A549 (cell line): Measurements from ENCODE around the gene SMOC1. TPM values are rescaled to one million over a fixed set of nuclear protein-coding genes. Genes with fewer than 3 reads are reported as not detected.

Experiments
- ATAC-seq, 2 experiments: fragments of 200-7000 bp in 1 of 2; fragments of >200 bp in 1 of 2; cut with Nextera tagmentation in 1 of 2; cut with Tn5 transposase in 1 of 2; 3 replicates each; pipeline versions ENCODE4 v1.8.0 to v1.9.1; 2018 to 2020; ENCODE audit warnings: mild to moderate bottlenecking in 1 of 2, moderate library complexity in 1 of 2
- CTCF ChIA-PET: fragments of 300-600 bp; sonication (Branson Sonifier 250); formaldehyde crosslinking; extraction: SDS; loops from one replicate; lab custom pipeline; 2021; ENCODE audit warnings: antibody characterized with exemption, inconsistent platforms; lab: Yijun Ruan, JAX
- POLR2A ChIA-PET: fragments of 350-600 bp; formaldehyde crosslinking; extraction: SDS; loops from one replicate; lab custom pipeline; 2021; ENCODE audit warnings: antibody characterized with exemption, inconsistent platforms; lab: Yijun Ruan, JAX
- DNase-seq, 2 experiments: peaks; one replicate each; pipeline versions ENCODE4 v3.0.0 to v3.0.0-alpha.2; 2011 to 2016; ENCODE audit warnings: low read depth in 1 of 2, low spot score in 1 of 2
- FAIRE-seq: peaks from 2 replicates; lab custom pipeline; 2011; peaks lifted over from hg19 to GRCh38; lab: Jason Lieb, UNC
- H3K27ac ChIP-seq, 2 experiments: fragments of >200 bp; sonication (Bioruptor Twin); formaldehyde crosslinking; 3 replicates each; pipeline ENCODE4 v1.5.1; 2016 to 2017
- H3K4me1 ChIP-seq: fragments of >200 bp; sonication (Bioruptor Twin); formaldehyde crosslinking; 3 replicates; pipeline ENCODE4 v1.6.1; 2016
- H3K4me2 ChIP-seq: fragments of >200 bp; sonication (Bioruptor Twin); formaldehyde crosslinking; 3 replicates; pipeline ENCODE4 v1.6.1; 2016
- H3K4me3 ChIP-seq: fragments of >200 bp; sonication (Bioruptor Twin); formaldehyde crosslinking; 3 replicates; pipeline ENCODE4 v1.5.1; 2016
- H3K9me3 ChIP-seq: fragments of >200 bp; sonication (Bioruptor Twin); formaldehyde crosslinking; 3 replicates; pipeline ENCODE4 v1.6.1; 2016
- ATOH8 ChIP-seq: fragments of 250-450 bp; sonication (Bioruptor Pico); IDR thresholded peaks from 2 replicates; pipeline ENCODE4 v1.5.0; 2020; ENCODE audit warnings: low read depth, mild to moderate bottlenecking, moderate library complexity
- CBX2 ChIP-seq: fragments of 200-600 bp; sonication (generic); IDR thresholded peaks from 2 replicates; pipeline ENCODE4 v1.6.1; 2016; ENCODE audit warnings: low read depth, mild to moderate bottlenecking, borderline replicate concordance
- CBX8 ChIP-seq: fragments of 200-600 bp; sonication (generic); IDR thresholded peaks from 2 replicates; pipeline ENCODE4 v1.6.1; 2016
- CTCF ChIP-seq: fragments of >200 bp; sonication (Bioruptor Twin); formaldehyde crosslinking; IDR thresholded peaks from 3 replicates; pipeline ENCODE4 v1.5.1; 2016
- EHF ChIP-seq: fragments of 250-450 bp; sonication (Bioruptor Pico); IDR thresholded peaks from 2 replicates; pipeline ENCODE4 v1.5.0; 2020; ENCODE audit warnings: mild to moderate bottlenecking
- ELK1 ChIP-seq: fragments of 150-350 bp; IDR thresholded peaks from 2 replicates; pipeline ENCODE4 v1.6.1; 2014; ENCODE audit warnings: low read depth, mild to moderate bottlenecking, low read length
- FOXS1 ChIP-seq: fragments of 250-450 bp; sonication (Bioruptor Pico); IDR thresholded peaks from 2 replicates; pipeline ENCODE4 v1.5.0; 2020; ENCODE audit warnings: mild to moderate bottlenecking, moderate library complexity
- HEYL ChIP-seq: fragments of 250-450 bp; sonication (Bioruptor Pico); IDR thresholded peaks from 2 replicates; pipeline ENCODE4 v1.8.0; 2021; ENCODE audit warnings: mild to moderate bottlenecking, moderate library complexity
- HOXA7 ChIP-seq: fragments of 250-450 bp; sonication (Bioruptor Pico); IDR thresholded peaks from 2 replicates; pipeline ENCODE4 v1.5.0; 2020; ENCODE audit warnings: mild to moderate bottlenecking, moderate library complexity
- JUN ChIP-seq, 2 experiments: fragments of >200 bp; sonication (Bioruptor Twin); formaldehyde crosslinking; IDR thresholded peaks; 2 replicates in 1 of 2; 3 replicates in 1 of 2; pipeline ENCODE4 v1.6.1; 2016 to 2017
- KDM1A ChIP-seq: fragments of 200-600 bp; sonication (generic); IDR thresholded peaks from 2 replicates; pipeline ENCODE4 v1.6.1; 2016; ENCODE audit warnings: low read depth, mild to moderate bottlenecking
- MAFK ChIP-seq: fragments of 450-650 bp; IDR thresholded peaks from 2 replicates; pipeline ENCODE4 v1.6.1; 2014; ENCODE audit not compliant: partially characterized antibody
- MAZ ChIP-seq: fragments of 150-350 bp; IDR thresholded peaks from 2 replicates; pipeline ENCODE4 v1.6.1; 2014; ENCODE audit warnings: antibody characterized with exemption, low read depth, low read length, borderline replicate concordance
- MYC ChIP-seq: IDR thresholded peaks from 2 replicates; pipeline ENCODE4 v1.6.1; 2012; ENCODE audit warnings: mild to moderate bottlenecking, inconsistent platforms, low read length, improper control_type of control experiment, borderline replicate concordance
- NFE2L2 ChIP-seq: fragments of 150-350 bp; conservative IDR thresholded peaks from 2 replicates; pipeline ENCODE4 v1.6.1; 2014; ENCODE audit warnings: low read length
- NPAS2 ChIP-seq: fragments of 250-450 bp; sonication (Bioruptor Pico); IDR thresholded peaks from 2 replicates; pipeline ENCODE4 v1.8.0; 2022; ENCODE audit warnings: mild to moderate bottlenecking, moderate library complexity, borderline replicate concordance
- NR3C1 ChIP-seq: fragments of >200 bp; sonication (Bioruptor Twin); formaldehyde crosslinking; IDR thresholded peaks from 3 replicates; pipeline ENCODE4 v1.6.1; 2017
- POLR2A ChIP-seq: IDR thresholded peaks from 2 replicates; pipeline ENCODE4 v1.6.1; 2012; ENCODE audit warnings: mild to moderate bottlenecking, low read length
- RARB ChIP-seq: fragments of 250-450 bp; sonication (Bioruptor Pico); IDR thresholded peaks from 2 replicates; pipeline ENCODE4 v1.8.0; 2021; ENCODE audit warnings: mild to moderate bottlenecking, moderate library complexity
- REST ChIP-seq: fragments of 200-600 bp; sonication (generic); IDR thresholded peaks from 2 replicates; pipeline ENCODE4 v1.6.1; 2016; ENCODE audit warnings: antibody characterized with exemption, mild to moderate bottlenecking, moderate library complexity
- TFCP2L1 ChIP-seq: fragments of 250-450 bp; sonication (Bioruptor Pico); IDR thresholded peaks from 2 replicates; pipeline ENCODE4 v1.5.0; 2021; ENCODE audit warnings: mild to moderate bottlenecking
- ZNF302 ChIP-seq: fragments of 250-450 bp; sonication (Bioruptor Pico); IDR thresholded peaks from 2 replicates; pipeline ENCODE4 v1.9.0; 2021; ENCODE audit warnings: inconsistent platforms, mild to moderate bottlenecking, moderate library complexity
- WGBS: methylation state at CpG from one replicate; pipeline ENCODE4 v1.1.6; 2017; ENCODE audit errors: missing lambda C conversion rate; 5-methylcytosine and 5-hydroxymethylcytosine counted together
- polyA plus RNA-seq, 4 experiments: library from polyadenylated mRNA; depleted of rRNA in 3 of 4; stranded (reverse); fragments of >200 nt; fragmentation: RNase III in 1 of 4; extraction: RNeasy Plus Mini Kit Qiagen cat#74134 plus additional on column Dnase treatment in 1 of 4; gene quantifications; 2 replicates in 3 of 4; 3 replicates in 1 of 4; pipeline ENCODE4 v1.2.3, GENCODE V29; 2011 to 2017

The SMOC1 gene
- polyA plus RNA-seq, 2 of the 4 experiments (the other 2 are of a cell fraction) = 12.2 to 18.4 TPM

- ChIA-PET CTCF (interaction anchor here (1.3 to 1.5 kb wide), 3 partner anchors 38 to 221 kb away, joined by 3 to 6 read pairs (median 4); no protein-coding TSS in a partner anchor), POLR2A (no interaction called here)
- DNase-seq (no peak), FAIRE-seq (no peak)
- Histone ChIP-seq H3K4me2 (no peak overlapping the region), H3K9me3 (no peaks in the 10 kb centered on the region), H3K4me3 (no peak overlapping the region), H3K4me1 (no peaks in the 10 kb centered on the region; the same call in 2 of the 3 replicates), H3K27ac (no peak overlapping the region)
- TF ChIP-seq CTCF = no peak
- no peak for TF ChIP-seq KDM1A
- no peak for TF ChIP-seq HOXA7 (CRISPR knock-in tag)
- TF ChIP-seq FOXS1 (CRISPR knock-in tag) = no peak
- no peak for TF ChIP-seq ELK1
- no peak for TF ChIP-seq ATOH8 (CRISPR knock-in tag)
- TF ChIP-seq CBX2 = no peak
- TF ChIP-seq CBX8 = no peak
- TF ChIP-seq RARB (CRISPR knock-in tag) = no peak
- TF ChIP-seq EHF (CRISPR knock-in tag) = no peak
- no peak for TF ChIP-seq MYC
- TF ChIP-seq POLR2A = no peak
- TF ChIP-seq REST = no peak
- no peak for TF ChIP-seq JUN (IDR thresholded peaks at IDR 0.05)
- no peak for TF ChIP-seq NR3C1
- TF ChIP-seq HEYL (CRISPR knock-in tag) = no peak
- no peak for TF ChIP-seq NFE2L2
- no peak for TF ChIP-seq NPAS2 (CRISPR knock-in tag)
- no peak for TF ChIP-seq MAZ
- TF ChIP-seq, all 56 proteins: peak for 0
- ATAC-seq = no peak
- WGBS = 86% methylated on average over 7 of the region's 7 CpGs
Observed at GRCh38 chr14:69852531-69853321, 26.5 kb upstream of the SMOC1 start.

GRCh38 chr14:69853774-69854173, 25.4 kb upstream of the SMOC1 start:
- TF ChIP-seq MAFK = no peak
- TF ChIP-seq ZNF302 = no peak
- TF ChIP-seq TFCP2L1 (CRISPR knock-in tag) = no peak
- Histone ChIP-seq H3K4me2 (no peak overlapping the region), H3K27ac (no peak overlapping the region), H3K9me3 (no peaks in the 10 kb centered on the region), H3K4me3 (no peak overlapping the region), H3K4me1 (no peaks in the 10 kb centered on the region; the same call in 2 of the 3 replicates)
- DNase-seq = no peak
- ChIA-PET POLR2A (no interaction called here), CTCF (interaction anchor here (0.6 to 1.5 kb wide), 5 partner anchors 8 to 269 kb away, joined by 3 to 6 read pairs (median 3); no protein-coding TSS in a partner anchor)
- 50% methylated on average over 6 of the region's 7 CpGs for WGBS
- no peak for FAIRE-seq
- ATAC-seq = no peak
